Panc1 (cell line): ENCODE results near the gene BRCA1. TPM values are rescaled to one million over a fixed set of nuclear protein-coding genes. Genes with fewer than 3 reads are reported as not detected.

Source experiments
- ATAC-seq: fragments of 200-7000 bp; cut with Tn5 transposase; 2 replicates; pipeline ENCODE4 v1.9.1; 2020; ENCODE audit warnings: mild to moderate bottlenecking, moderate library complexity
- BruUV-seq: library from RNA; stranded (reverse); fragments of 400-500 nt; replicated peaks from 2 replicates; lab custom pipeline; 2021; lab: Mats Ljungman, UMichigan
- CTCF ChIA-PET: fragments of 300-600 bp; sonication (Branson Sonifier 250); formaldehyde crosslinking; loops from one replicate; lab custom pipeline; 2022; ENCODE audit warnings: antibody characterized with exemption; lab: Charles Lee
- POLR2A ChIA-PET: fragments of 300-600 bp; sonication (Branson Sonifier 250); formaldehyde crosslinking; loops from one replicate; lab custom pipeline; 2022; ENCODE audit warnings: antibody characterized with exemption; lab: Charles Lee
- DNase-seq: peaks from one replicate; pipeline ENCODE4 v3.0.0-alpha.2; 2010; ENCODE audit warnings: low read depth, low spot score
- H3K27ac ChIP-seq: 2 replicates; pipeline ENCODE4 v1.5.1; 2011; ENCODE audit warnings: mild to moderate bottlenecking, low read length, inconsistent platforms
- H3K27me3 ChIP-seq: fragments of 200-500 bp; sonication (Bioruptor generic); 2 replicates; pipeline ENCODE4 v1.6.0; 2014; ENCODE audit warnings: low read length, inconsistent platforms; ENCODE audit not compliant: control insufficient read depth, insufficient read depth
- H3K36me3 ChIP-seq: fragments of 200-500 bp; sonication (Bioruptor generic); 2 replicates; pipeline ENCODE4 v1.5.1; 2014; ENCODE audit warnings: inconsistent platforms, mild to moderate bottlenecking, low read length, moderate library complexity; ENCODE audit not compliant: control insufficient read depth, insufficient read depth
- H3K4me1 ChIP-seq: 2 replicates; pipeline ENCODE4 v1.5.1; 2011; ENCODE audit warnings: inconsistent platforms, mild to moderate bottlenecking, low read length, moderate library complexity; ENCODE audit not compliant: control insufficient read depth, insufficient read depth
- H3K4me3 ChIP-seq, 2 experiments: 2 replicates each; pipeline ENCODE4 v1.5.1; 2011 to 2012; ENCODE audit warnings: low read depth in 2 of 2, low read length in 2 of 2, mild to moderate bottlenecking in 2 of 2, inconsistent platforms in 1 of 2, moderate library complexity in 1 of 2
- H3K9me3 ChIP-seq: fragments of 200-500 bp; sonication (Bioruptor generic); 2 replicates; pipeline ENCODE4 v1.5.1; 2014; ENCODE audit warnings: low read depth, mild to moderate bottlenecking, inconsistent platforms, low read length, moderate library complexity; ENCODE audit not compliant: control insufficient read depth, insufficient read depth
- CTCF ChIP-seq: fragments of 450-650 bp; IDR thresholded peaks from 2 replicates; pipeline ENCODE4 v1.5.1; 2017; ENCODE audit warnings: mild to moderate bottlenecking
- POLR2AphosphoS5 ChIP-seq: IDR thresholded peaks from 2 replicates; pipeline ENCODE4 v1.6.1; 2012; ENCODE audit warnings: mild to moderate bottlenecking, low read depth, low read length, moderate library complexity
- REST ChIP-seq, 2 experiments: IDR thresholded peaks; 2 replicates each; pipeline ENCODE4 v1.6.1; 2011 to 2012; ENCODE audit warnings: low read depth in 2 of 2, control low read depth in 1 of 2, low read length in 1 of 2, mild to moderate bottlenecking in 1 of 2, moderate library complexity in 1 of 2; ENCODE audit not compliant: insufficient read depth in 1 of 2
- SIN3A ChIP-seq: IDR thresholded peaks from 2 replicates; pipeline ENCODE4 v1.6.1; 2012; ENCODE audit warnings: low read depth, mild to moderate bottlenecking, low read length, moderate library complexity, borderline replicate concordance; ENCODE audit not compliant: insufficient read depth
- TCF7L2 ChIP-seq: IDR thresholded peaks from 2 replicates; pipeline ENCODE4 v1.6.1; 2011; ENCODE audit warnings: mild to moderate bottlenecking, low read depth, low read length, inconsistent platforms
- in situ Hi-C: cut with HindIII; loops from 2 replicates; pipeline ENCODE4 v1.10.0; 2016; ENCODE audit warnings: low sequenced_read_pairs, low pct_unique_long_range_greater_than_20kb
- intact Hi-C: fragments of 100-400 bp; cut with micrococcal nuclease; formaldehyde crosslinking; loops from one replicate; pipeline ENCODE4 v1.10.0; 2022; ENCODE audit not compliant: unreplicated experiment
- total RNA-seq: library from RNA; stranded (reverse); gene quantifications from one replicate; pipeline ENCODE4 v1.2.1, GENCODE V29; 2021; ENCODE audit not compliant: unreplicated experiment

BRCA1 gene
- total RNA-seq, 1 experiment from 2014 or later: 29.9 TPM

- in situ Hi-C loops: no loop called here
- BruUV-seq: no TSS peak
- Histone ChIP-seq H3K9me3 (no peaks in the 10 kb centered on the region), H3K27me3 (no peaks in the 10 kb centered on the region), H3K4me3 (no peak overlapping the region), H3K27ac (no peak overlapping the region), H3K4me1 (no peaks in the 10 kb centered on the region), H3K36me3 (no peaks in the 10 kb centered on the region)
- ATAC-seq: no peak
- CTCF ChIA-PET: no interaction called here
- POLR2A ChIA-PET: interaction anchor here (0.7 kb wide), 1 partner anchor 13 kb away, joined by 4 read pairs; no protein-coding TSS in a partner anchor
- intact Hi-C loops: no loop called here
- DNase-seq: no peak
- no peak for TF ChIP-seq SIN3A
- no peak for TF ChIP-seq REST (IDR thresholded peaks at IDR 0.05; ENCODE audit: insufficient read depth in 1 of 2, low read depth in 2 of 2, low read length in 1 of 2)
- TF ChIP-seq TCF7L2: no peak
- TF ChIP-seq CTCF: no peak
- TF ChIP-seq POLR2AphosphoS5: no peak
These were observed 90.9 kb downstream of the BRCA1 start for GRCh38 chr17:43033948-43034881.

GRCh38 chr17:43031666-43032065, 93.5 kb downstream of the BRCA1 start:
- Histone ChIP-seq H3K4me1 (no peaks in the 10 kb centered on the region), H3K9me3 (no peaks in the 10 kb centered on the region), H3K4me3 (no peak overlapping the region), H3K27me3 (no peaks in the 10 kb centered on the region), H3K27ac (no peak overlapping the region), H3K36me3 (no peaks in the 10 kb centered on the region)
- POLR2A ChIA-PET: interaction anchor here (0.6 kb wide), 1 partner anchor 24 kb away, joined by 7 read pairs; no protein-coding TSS in a partner anchor
- no TSS peak for BruUV-seq
- no peak for TF ChIP-seq SIN3A
- TF ChIP-seq POLR2AphosphoS5: no peak
- no peak for TF ChIP-seq CTCF
- TF ChIP-seq REST (IDR thresholded peaks at IDR 0.05; ENCODE audit: insufficient read depth in 1 of 2, low read depth in 2 of 2, low read length in 1 of 2): no peak
- TF ChIP-seq TCF7L2: no peak
- CTCF ChIA-PET: no interaction called here
- in situ Hi-C loops (no loop called here), intact Hi-C loops (no loop called here)
- DNase-seq: no peak
- no peak for ATAC-seq
